DMS 273 (cell line): Measurements from ENCODE around the gene ABL2.

Source experiments
- DNase-seq: peaks from one replicate; lab custom pipeline; 2025; ENCODE audit not compliant: unreplicated experiment; lab: John Stamatoyannopoulos, UW

The ABL2 gene

DNA sequence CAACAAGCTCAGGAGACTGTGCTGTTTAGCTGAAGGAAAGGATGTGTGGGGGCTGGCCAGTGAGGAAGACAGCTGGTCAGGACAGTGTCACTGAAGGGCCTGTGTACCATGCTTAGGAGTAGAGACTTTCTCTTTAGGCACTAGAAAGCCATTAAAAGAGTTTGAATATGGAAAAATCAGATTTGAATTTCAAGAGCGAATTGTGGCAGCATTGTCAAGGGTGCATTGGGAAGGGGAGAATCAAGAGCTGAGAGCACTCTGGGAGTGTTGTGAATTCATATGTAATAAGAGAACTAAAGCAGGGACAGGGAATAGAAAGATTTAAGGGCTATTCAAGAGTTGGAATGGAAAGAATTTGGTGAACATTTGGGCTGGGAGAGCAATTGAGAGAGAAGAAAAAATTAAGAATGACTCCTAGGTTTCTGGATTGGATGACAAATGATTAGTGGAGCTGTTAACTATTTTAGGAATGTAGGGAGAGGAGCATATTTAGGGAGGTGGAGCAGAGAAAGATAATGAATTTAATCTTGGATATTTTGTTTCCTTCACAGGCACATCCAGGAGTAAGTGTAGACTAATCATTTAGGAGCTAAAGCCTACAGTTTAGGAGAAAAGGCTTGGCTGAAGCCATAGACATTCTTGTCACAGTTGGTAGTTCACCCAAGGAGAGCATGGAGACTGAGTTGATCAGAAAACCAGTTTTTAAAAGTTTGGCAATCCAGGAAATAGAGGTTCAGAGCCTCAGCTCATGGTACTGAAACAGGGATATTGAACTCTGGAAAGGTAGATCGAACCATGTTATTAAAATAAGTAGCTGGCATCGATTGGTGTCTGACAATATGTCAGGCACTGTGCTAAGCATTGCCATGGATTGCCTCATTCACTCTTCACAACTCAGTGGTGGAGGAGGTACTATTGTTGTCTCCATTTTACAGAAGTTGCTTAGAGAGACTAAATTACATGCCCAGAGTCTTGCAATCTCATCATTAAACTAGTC is 170.7 kb downstream of the ABL2 start:
- DNase-seq: no peak

DNA sequence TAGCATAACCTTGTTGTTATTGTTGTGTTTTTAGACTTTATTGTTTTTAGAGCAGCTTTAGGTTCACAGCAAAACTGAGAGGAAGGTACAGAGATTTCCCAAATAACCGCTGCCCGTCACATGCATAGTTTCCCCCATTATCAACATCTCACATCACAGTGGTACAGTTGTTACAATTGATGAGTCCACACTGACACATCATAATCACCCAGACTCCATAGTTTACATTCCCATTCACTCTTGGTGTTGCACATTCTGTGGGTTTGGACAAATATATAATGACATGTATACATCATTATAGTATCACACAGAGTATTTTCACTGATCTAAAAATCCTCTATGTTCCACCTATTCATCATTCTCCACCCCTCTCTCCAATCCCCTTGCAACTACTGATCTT is 173.5 kb downstream of the ABL2 start:
- no peak for DNase-seq

DNA sequence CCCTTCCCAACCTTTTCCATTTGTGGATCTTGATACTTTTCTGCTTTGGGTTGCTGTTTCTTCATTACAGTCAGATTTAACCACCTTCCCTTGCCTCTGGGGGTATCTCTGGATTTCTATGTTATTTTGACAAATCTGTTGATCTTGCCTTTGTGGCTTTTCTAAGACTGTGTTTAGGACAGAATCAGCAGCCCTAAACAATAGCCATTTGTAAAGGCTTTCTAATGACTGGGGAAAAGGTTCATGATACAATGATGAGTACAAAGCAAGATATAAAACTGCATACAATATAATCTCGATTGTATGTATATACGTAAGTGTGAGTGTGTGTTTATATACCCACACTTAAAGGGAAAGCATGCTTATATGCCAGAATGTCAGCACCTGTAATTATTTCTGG is 176.0 kb downstream of the ABL2 start:
- DNase-seq: no peak

DNA sequence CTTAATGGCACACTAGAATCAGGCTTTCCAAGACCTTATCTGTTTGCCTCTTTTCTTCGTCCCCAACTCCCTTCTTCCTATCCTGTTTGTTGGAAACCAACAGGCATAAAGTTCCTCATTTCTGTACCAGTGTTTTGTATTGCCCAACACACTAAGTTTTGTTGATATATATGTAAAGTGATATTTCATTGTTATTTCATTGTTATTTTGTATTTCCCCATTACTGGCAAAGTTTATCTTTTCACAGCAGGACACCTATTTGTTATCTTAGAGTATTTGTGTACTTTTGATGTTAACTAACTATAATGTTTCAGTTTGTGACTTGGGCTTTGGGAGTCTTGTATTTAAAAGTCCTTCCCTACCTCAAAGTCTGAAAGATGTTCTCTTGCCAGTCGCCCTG is 176.7 kb downstream of the ABL2 start:
- no peak for DNase-seq
